Tibial nerve (tissue), 4 donors: ENCODE data around the gene AMBP. TPM values are rescaled to one million over a fixed set of nuclear protein-coding genes. Genes with fewer than 3 reads are reported as not detected.
"Not testable (repeated sequence)": the region's sequence is repeated elsewhere in the genome, so short reads cannot be mapped to it uniquely, and the experiment has no call there.

Source experiments
- DNase-seq, 2 donors: peaks; one replicate each; pipeline ENCODE4 v3.0.0-alpha.2; 2019; ENCODE audit warnings: low spot score in 2 of 2
- H3K27ac ChIP-seq, 4 donors: fragments of 200-600 bp; sonication (generic) in 3 of 4; one replicate each; pipeline ENCODE4 v1.5.1; 2017 to 2019; ENCODE audit warnings: mild to moderate bottlenecking in 1 of 4
- H3K27me3 ChIP-seq, 2 donors: fragments of 200-600 bp; sonication (generic) in 1 of 2; one replicate each; pipeline versions ENCODE4 v1.5.1 to v1.6.0; 2017 to 2019
- H3K36me3 ChIP-seq, 3 donors: fragments of 200-600 bp; sonication (generic); one replicate each; pipeline ENCODE4 v1.5.1; 2018 to 2019
- H3K4me1 ChIP-seq, 4 donors: fragments of 200-600 bp; sonication (generic) in 3 of 4; one replicate each; pipeline ENCODE4 v1.5.1; 2017 to 2019
- H3K4me3 ChIP-seq, 4 donors: fragments of 200-600 bp; sonication (generic) in 3 of 4; one replicate each; pipeline ENCODE4 v1.5.1; 2017 to 2019; ENCODE audit warnings: mild to moderate bottlenecking in 1 of 4, moderate library complexity in 1 of 4
- H3K9me3 ChIP-seq, 4 donors: fragments of 200-600 bp; sonication (generic) in 3 of 4; one replicate each; pipeline ENCODE4 v1.5.1; 2017 to 2019
- CTCF ChIP-seq, 5 experiments: fragments of 200-600 bp in 3 of 5; fragments of 450-650 bp in 2 of 5; sonication (generic) in 3 of 5; IDR thresholded peaks; one replicate each; pipeline ENCODE4 v1.5.1; 2016 to 2019; ENCODE audit warnings: antibody characterized with exemption in 5 of 5, mild to moderate bottlenecking in 3 of 5, moderate library complexity in 2 of 5
- EP300 ChIP-seq, 2 donors: sonication (generic); formaldehyde crosslinking; IDR thresholded peaks; one replicate each; pipeline ENCODE4 v1.6.1; 2017; ENCODE audit warnings: antibody characterized with exemption in 2 of 2, mild to moderate bottlenecking in 1 of 2
- POLR2A ChIP-seq, 2 donors: fragments of 450-650 bp; IDR thresholded peaks; one replicate each; pipeline ENCODE4 v1.6.1; 2017; ENCODE audit warnings: antibody characterized with exemption in 2 of 2, mild to moderate bottlenecking in 2 of 2, moderate library complexity in 2 of 2
- WGBS, 2 donors: methylation state at CpG; one replicate each; pipeline ENCODE4 v1.1.5; 2018; 5-methylcytosine and 5-hydroxymethylcytosine counted together
- total RNA-seq, 4 donors: library from RNA; depleted of rRNA; stranded (reverse); fragments of >200 nt; gene quantifications; one replicate each; pipeline ENCODE4 v1.1.0, GENCODE V29; 2016

Gene AMBP
- total RNA-seq, 4 donors from 2014 or later = not detected

GRCh38 chr9:114085387-114085789, 7.3 kb upstream of the AMBP start:
- TF ChIP-seq EP300 (IDR thresholded peaks at IDR 0.05) = no peak
- no peak for TF ChIP-seq POLR2A (IDR thresholded peaks at IDR 0.05)
- no peak for TF ChIP-seq CTCF (IDR thresholded peaks at IDR 0.05)
- H3K4me3 ChIP-seq = no peak overlapping the region
- WGBS, 2 donors = 93 to 94% methylated on average over 7 to 9 of the region's 9 CpGs

DNA sequence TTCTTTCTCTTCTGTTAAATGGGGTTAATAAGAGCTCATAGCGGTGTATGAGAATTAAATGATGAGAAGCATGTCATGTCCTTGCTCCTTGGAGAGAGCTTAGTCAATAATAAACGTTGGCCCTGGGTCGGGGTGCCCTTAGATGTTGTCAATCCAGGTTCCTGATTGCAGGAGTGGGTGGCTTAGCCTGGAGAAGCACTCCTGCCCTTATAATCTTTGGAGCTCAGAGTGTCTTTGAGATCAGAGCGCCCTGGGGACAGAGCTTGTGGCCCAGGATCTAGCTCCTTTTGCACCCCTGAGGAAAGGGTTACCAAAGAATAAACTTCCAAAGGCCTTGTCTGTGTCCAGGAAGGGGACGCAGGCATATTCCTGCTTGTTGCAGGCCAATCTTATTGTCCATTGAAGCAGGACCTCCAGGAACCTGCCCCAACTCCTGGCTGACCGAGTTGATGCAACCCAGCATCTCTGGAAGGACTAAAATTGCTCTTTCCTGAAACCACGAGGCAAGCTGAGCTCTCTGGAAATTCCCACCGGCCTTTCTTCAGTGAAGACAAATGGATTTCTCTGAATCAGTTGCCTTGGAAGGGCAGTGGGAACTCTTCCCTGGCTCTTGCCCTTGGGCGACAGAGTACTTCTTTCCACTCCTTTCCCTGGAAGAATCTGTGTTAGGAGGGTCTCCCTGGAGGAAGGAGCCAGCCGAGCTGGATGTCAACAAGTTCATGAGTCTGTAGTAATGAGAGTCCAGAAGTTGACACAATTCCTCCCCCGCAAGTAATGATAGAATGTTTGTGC, 6.4 kb upstream of the AMBP start:
- H3K4me3 ChIP-seq = no peak overlapping the region
- TF ChIP-seq EP300 (IDR thresholded peaks at IDR 0.05) = no peak
- TF ChIP-seq POLR2A (IDR thresholded peaks at IDR 0.05) = no peak
- TF ChIP-seq CTCF (IDR thresholded peaks at IDR 0.05) = no peak
- no peaks in the 10 kb centered on the region for H3K36me3 ChIP-seq
- no peaks in the 10 kb centered on the region for H3K9me3 ChIP-seq
- WGBS, 2 donors = 69 to 81% methylated on average over 11 of the region's 11 CpGs
- no peaks in the 10 kb centered on the region for H3K27me3 ChIP-seq
- H3K27ac ChIP-seq = no peak overlapping the region
- no peak for DNase-seq
- H3K4me1 ChIP-seq = peaks cover 0 to 6% (median 0%) of the 10 kb centered on the region in 4 donors

More at GRCh38 chr9:114085387-114085789, 7.3 kb upstream of the AMBP start:
- Histone ChIP-seq H3K27me3 (no peaks in the 10 kb centered on the region), H3K36me3 (no peaks in the 10 kb centered on the region), H3K27ac (no peak overlapping the region), H3K9me3 (no peaks in the 10 kb centered on the region), H3K4me1 (peaks cover 0 to 6% (median 0%) of the 10 kb centered on the region in 4 donors)
- DNase-seq = no peak

GRCh38 chr9:114083666-114084065, 5.6 kb upstream of the AMBP start:
- Histone ChIP-seq H3K9me3 (no peaks in the 10 kb centered on the region), H3K27ac (no peak overlapping the region), H3K27me3 (no peaks in the 10 kb centered on the region), H3K4me3 (no peak overlapping the region), H3K4me1 (peaks cover 0 to 6% (median 0%) of the 10 kb centered on the region in 4 donors), H3K36me3 (no peaks in the 10 kb centered on the region)
- TF ChIP-seq EP300 (IDR thresholded peaks at IDR 0.05) (no peak), CTCF (IDR thresholded peaks at IDR 0.05) (no peak), POLR2A (IDR thresholded peaks at IDR 0.05) (no peak)
- 84 to 90% methylated on average over 6 of the region's 6 CpGs for WGBS, 2 donors
- no peak for DNase-seq

- TF ChIP-seq CTCF (IDR thresholded peaks at IDR 0.05) = peak in 1 of 5 experiments; percentile 4
- WGBS, 2 donors = 48 to 56% methylated on average over 13 of the region's 13 CpGs
- H3K36me3 ChIP-seq, DNase-seq, H3K9me3 ChIP-seq, H3K4me1 ChIP-seq, H3K27me3 ChIP-seq, H3K4me3 ChIP-seq, H3K27ac ChIP-seq: not testable (repeated sequence)
Measured at GRCh38 chr9:114082763-114083412, 4.8 kb upstream of the AMBP start.
